ENCODE results near the gene GULP1.

- TF ChIP-seq CTCF (IDR thresholded peaks at IDR 0.05; ENCODE audit: insufficient read depth, low read depth, low read length) (no peak), EZH2 (IDR thresholded peaks at IDR 0.05; ENCODE audit: insufficient read depth, low read length) (no peak)
Measured at GRCh38 chr2:188459061-188459460, 167.4 kb downstream of the GULP1 start.

All from astrocyte (in vitro differentiated cells and primary cell).